Neural cell (in vitro differentiated cells): ENCODE results near the gene HDLBP. TPM values are rescaled to one million over a fixed set of nuclear protein-coding genes. Genes with fewer than 3 reads are reported as not detected.

Source experiments
- H2AFZ ChIP-seq: fragments of 200-600, 300-800 bp; sonication (generic), shearing (Covaris generic); 2 replicates; pipeline ENCODE4 v1.6.0; 2014; ENCODE audit warnings: low read depth, mild to moderate bottlenecking, antibody characterized with exemption, low read length, moderate library complexity
- H3F3A ChIP-seq: fragments of 200-600 bp; shearing (Covaris generic); 2 replicates; pipeline ENCODE4 v1.6.1; 2016; ENCODE audit warnings: mild to moderate bottlenecking, moderate library complexity, mixed read lengths, antibody characterized with exemption, low read length; ENCODE audit not compliant: insufficient read depth, poor library complexity, severe bottlenecking
- H3K27ac ChIP-seq: fragments of 200-600, 300-800 bp; sonication (generic), shearing (Covaris generic); 2 replicates; pipeline ENCODE4 v1.5.1; 2014; ENCODE audit warnings: mild to moderate bottlenecking, low read length, moderate library complexity
- H3K27me3 ChIP-seq: fragments of 300-800, 200-600 bp; sonication (generic), shearing (Covaris generic); 2 replicates; pipeline ENCODE4 v1.6.0; 2014; ENCODE audit warnings: mild to moderate bottlenecking, low read depth, low read length, moderate library complexity; ENCODE audit not compliant: insufficient read depth
- H3K36me3 ChIP-seq: fragments of 300-800, 200-600 bp; sonication (generic), shearing (Covaris generic); 2 replicates; pipeline ENCODE4 v1.5.1; 2014; ENCODE audit warnings: mild to moderate bottlenecking, antibody characterized with exemption, low read length, moderate library complexity; ENCODE audit not compliant: insufficient read depth
- H3K4me2 ChIP-seq: fragments of 300-800, 200-600 bp; sonication (generic), shearing (Covaris generic); 2 replicates; pipeline ENCODE4 v1.6.0; 2014; ENCODE audit warnings: mild to moderate bottlenecking, low read length
- H3K4me3 ChIP-seq: fragments of 300-800, 200-600 bp; sonication (generic), shearing (Covaris generic); 2 replicates; pipeline ENCODE4 v1.5.1; 2014; ENCODE audit warnings: mild to moderate bottlenecking, low read length, moderate library complexity
- H3K79me2 ChIP-seq: fragments of 200-600 bp; shearing (Covaris generic); replicated peaks from 2 replicates; pipeline ENCODE4 v1.6.0; 2014; ENCODE audit warnings: mild to moderate bottlenecking, low read length, moderate library complexity; ENCODE audit not compliant: insufficient read depth
- H3K9ac ChIP-seq: fragments of 300-800, 200-600 bp; sonication (generic), shearing (Covaris generic); 2 replicates; pipeline ENCODE4 v1.6.1; 2016; ENCODE audit warnings: mild to moderate bottlenecking, low read length, mixed read lengths
- H3K9me2 ChIP-seq: fragments of 200-600 bp; shearing (Covaris generic); 2 replicates; pipeline ENCODE4 v1.6.1; 2016; ENCODE audit warnings: mild to moderate bottlenecking, low read length, mixed read lengths; ENCODE audit not compliant: insufficient read depth
- H3K9me3 ChIP-seq: fragments of 200-600, 300-800 bp; sonication (generic), shearing (Covaris generic); 2 replicates; pipeline ENCODE4 v1.6.1; 2016; ENCODE audit warnings: mild to moderate bottlenecking, mixed run types, low read length, moderate library complexity, mixed read lengths
- H4K20me1 ChIP-seq: fragments of 200-600 bp; shearing (Covaris generic); 2 replicates; pipeline ENCODE4 v1.6.1; 2016; ENCODE audit warnings: mild to moderate bottlenecking, mixed run types; ENCODE audit not compliant: insufficient read depth
- CTCF ChIP-seq: fragments of 450-650 bp; IDR thresholded peaks from 2 replicates; pipeline ENCODE4 v1.5.1; 2014; ENCODE audit warnings: antibody characterized with exemption, mild to moderate bottlenecking, moderate library complexity; ENCODE audit not compliant: poor library complexity, severe bottlenecking
- EP300 ChIP-seq: fragments of 450-650 bp; conservative IDR thresholded peaks from 2 replicates; pipeline ENCODE4 v1.6.1; 2014; ENCODE audit warnings: antibody characterized with exemption, mild to moderate bottlenecking, moderate library complexity; ENCODE audit not compliant: poor library complexity, severe bottlenecking
- EZH2 ChIP-seq: fragments of 200-600, 300-800 bp; shearing (Covaris generic), sonication (generic); IDR thresholded peaks from 2 replicates; pipeline ENCODE4 v1.6.1; 2014; ENCODE audit warnings: antibody characterized with exemption, low read length, borderline replicate concordance, mild to moderate bottlenecking; ENCODE audit not compliant: insufficient read depth, poor library complexity, severe bottlenecking
- MXI1 ChIP-seq: fragments of 450-650 bp; conservative IDR thresholded peaks from 2 replicates; pipeline ENCODE4 v1.6.1; 2014; ENCODE audit warnings: antibody characterized with exemption, mild to moderate bottlenecking; ENCODE audit not compliant: poor library complexity, severe bottlenecking
- POLR2AphosphoS5 ChIP-seq: IDR thresholded peaks from 2 replicates; pipeline ENCODE4 v1.6.1; 2012
- RAD21 ChIP-seq: fragments of 450-650 bp; conservative IDR thresholded peaks from 2 replicates; pipeline ENCODE4 v1.6.1; 2014; ENCODE audit warnings: antibody characterized with exemption, mild to moderate bottlenecking, moderate library complexity
- REST ChIP-seq: IDR thresholded peaks from 2 replicates; pipeline ENCODE4 v1.6.1; 2012; ENCODE audit warnings: borderline replicate concordance
- SMC3 ChIP-seq: fragments of 450-650 bp; conservative IDR thresholded peaks from 2 replicates; pipeline ENCODE4 v1.6.1; 2014; ENCODE audit warnings: antibody characterized with exemption, mild to moderate bottlenecking, moderate library complexity; ENCODE audit not compliant: poor library complexity
- TAF1 ChIP-seq: IDR thresholded peaks from 2 replicates; pipeline ENCODE4 v1.6.1; 2012; ENCODE audit warnings: low read depth
- polyA plus RNA-seq: library from polyadenylated mRNA; depleted of rRNA; stranded (reverse); fragments of >200 nt; gene quantifications from 2 replicates; pipeline ENCODE4 v1.2.3, GENCODE V29; 2014

HDLBP gene
- polyA plus RNA-seq, 1 donor from 2014 or later: 61.9 TPM

GRCh38 chr2:241329669-241330615 is 14.5 kb upstream of the HDLBP start:
- Histone ChIP-seq H3K36me3 (no peaks in the 10 kb centered on the region), H3F3A (no peaks in the 10 kb centered on the region), H3K9me3 (no peaks in the 10 kb centered on the region), H3K27ac (no peak overlapping the region), H3K79me2 (peaks cover 21% of the 10 kb centered on the region), H4K20me1 (no peaks in the 10 kb centered on the region), H3K4me2 (no peak overlapping the region), H3K9ac (no peak overlapping the region), H3K4me3 (no peak overlapping the region), H3K27me3 (no peaks in the 10 kb centered on the region), H3K9me2 (no peaks in the 10 kb centered on the region), H2AFZ (no peak overlapping the region)
- TF ChIP-seq TAF1: no peak

GRCh38 chr2:241325257-241325656 is 9.8 kb upstream of the HDLBP start:
- Histone ChIP-seq H3K36me3 (no peaks in the 10 kb centered on the region), H3F3A (no peaks in the 10 kb centered on the region), H3K27me3 (no peaks in the 10 kb centered on the region), H3K9me2 (no peaks in the 10 kb centered on the region), H3K9me3 (no peaks in the 10 kb centered on the region), H3K79me2 (peaks cover 59% of the 10 kb centered on the region), H3K4me2 (no peak overlapping the region), H3K27ac (no peak overlapping the region), H3K4me3 (no peak overlapping the region), H4K20me1 (no peaks in the 10 kb centered on the region), H2AFZ (no peak overlapping the region), H3K9ac (no peak overlapping the region)
- TF ChIP-seq POLR2AphosphoS5: no peak
- no peak for TF ChIP-seq TAF1
- no peak for TF ChIP-seq REST

GRCh38 chr2:241324775-241325174 is 9.3 kb upstream of the HDLBP start:
- TF ChIP-seq EP300 (no peak), TAF1 (no peak), REST (no peak), SMC3 (no peak), CTCF (no peak), POLR2AphosphoS5 (no peak), EZH2 (no peak), RAD21 (no peak), MXI1 (no peak)
- Histone ChIP-seq H3K79me2 (peaks cover 64% of the 10 kb centered on the region), H3K27ac (no peak overlapping the region), H3K36me3 (no peaks in the 10 kb centered on the region), H4K20me1 (no peaks in the 10 kb centered on the region), H3K4me3 (no peak overlapping the region), H2AFZ (no peak overlapping the region), H3K4me2 (no peak overlapping the region), H3K9ac (no peak overlapping the region), H3K9me2 (no peaks in the 10 kb centered on the region), H3K9me3 (no peaks in the 10 kb centered on the region), H3F3A (no peaks in the 10 kb centered on the region), H3K27me3 (no peaks in the 10 kb centered on the region)
